GM12873 (cell line): ENCODE data around the gene IL4R.

Experiments used
- CTCF ChIP-seq: IDR thresholded peaks from 2 replicates; pipeline ENCODE4 v1.5.1; 2012; ENCODE audit warnings: low read depth, mild to moderate bottlenecking, moderate library complexity, low read length, control low read depth; ENCODE audit not compliant: insufficient read depth; ENCODE audit errors: missing control alignments

The IL4R gene

DNA sequence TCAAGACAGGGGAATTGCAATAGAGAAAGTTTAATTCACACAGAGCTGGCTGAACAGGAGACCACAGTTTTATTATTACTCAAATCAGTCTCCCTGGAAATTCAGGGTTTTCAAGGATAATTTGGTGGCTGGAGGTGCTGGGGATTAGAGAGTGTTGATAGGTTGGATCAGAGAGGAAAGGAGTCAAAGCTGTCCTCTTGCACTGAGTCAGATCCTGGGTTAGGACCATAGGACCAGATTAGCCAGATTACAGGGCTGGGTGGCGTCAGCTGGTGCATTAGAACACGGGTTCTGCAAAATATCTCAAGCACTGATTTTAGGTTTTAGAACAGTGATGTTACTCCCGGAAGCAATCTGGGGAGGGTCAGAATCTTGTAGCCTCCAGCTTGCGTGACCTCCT, 43.4 kb upstream of the IL4R start:
- TF ChIP-seq CTCF = no peak

DNA sequence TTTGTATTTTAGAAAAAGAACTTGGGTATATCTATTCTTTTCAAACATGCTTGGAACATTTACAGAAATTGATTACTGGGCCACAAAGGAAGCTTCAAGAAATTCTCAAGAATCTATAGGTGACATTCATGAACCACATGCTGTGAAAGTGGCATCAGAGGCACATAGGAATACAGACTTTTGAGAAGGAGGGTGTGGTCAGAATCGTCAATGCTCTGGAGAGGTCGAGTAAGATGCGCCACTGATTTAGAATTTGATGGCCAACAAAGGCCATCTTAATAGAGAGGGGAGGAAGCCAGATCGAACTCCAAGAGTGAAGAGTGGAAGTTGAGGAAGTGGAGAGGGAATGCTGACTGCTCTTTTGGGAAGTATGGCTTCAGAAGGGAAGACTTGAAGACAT, 41.7 kb upstream of the IL4R start:
- TF ChIP-seq CTCF = no peak

GRCh38 chr16:27273330-27273669, 40.5 kb upstream of the IL4R start:
- TF ChIP-seq CTCF = no peak

GRCh38 chr16:27273670-27274423, 39.9 kb upstream of the IL4R start:
- peak; percentile 18 for TF ChIP-seq CTCF

DNA sequence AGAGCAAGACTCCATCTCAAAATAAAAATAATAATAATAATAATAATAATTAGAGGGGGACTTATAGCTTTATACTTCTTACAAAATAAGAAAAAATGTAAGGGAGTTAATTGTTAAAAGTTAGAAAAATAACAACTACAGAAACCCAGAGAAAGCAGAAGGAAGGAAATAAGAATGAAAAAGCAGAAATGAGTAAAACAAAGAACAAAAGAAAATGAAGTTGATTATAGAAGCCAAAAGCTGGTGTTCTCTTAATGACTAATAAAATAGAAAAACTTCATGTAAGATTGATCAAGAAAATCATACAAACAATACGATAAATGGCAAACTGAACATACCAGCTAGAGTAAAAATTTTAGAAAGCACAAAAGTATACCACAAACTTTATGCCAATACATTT, 38.4 kb upstream of the IL4R start:
- no peak for TF ChIP-seq CTCF

GRCh38 chr16:27281243-27281642, 32.5 kb upstream of the IL4R start:
- TF ChIP-seq CTCF = no peak

DNA sequence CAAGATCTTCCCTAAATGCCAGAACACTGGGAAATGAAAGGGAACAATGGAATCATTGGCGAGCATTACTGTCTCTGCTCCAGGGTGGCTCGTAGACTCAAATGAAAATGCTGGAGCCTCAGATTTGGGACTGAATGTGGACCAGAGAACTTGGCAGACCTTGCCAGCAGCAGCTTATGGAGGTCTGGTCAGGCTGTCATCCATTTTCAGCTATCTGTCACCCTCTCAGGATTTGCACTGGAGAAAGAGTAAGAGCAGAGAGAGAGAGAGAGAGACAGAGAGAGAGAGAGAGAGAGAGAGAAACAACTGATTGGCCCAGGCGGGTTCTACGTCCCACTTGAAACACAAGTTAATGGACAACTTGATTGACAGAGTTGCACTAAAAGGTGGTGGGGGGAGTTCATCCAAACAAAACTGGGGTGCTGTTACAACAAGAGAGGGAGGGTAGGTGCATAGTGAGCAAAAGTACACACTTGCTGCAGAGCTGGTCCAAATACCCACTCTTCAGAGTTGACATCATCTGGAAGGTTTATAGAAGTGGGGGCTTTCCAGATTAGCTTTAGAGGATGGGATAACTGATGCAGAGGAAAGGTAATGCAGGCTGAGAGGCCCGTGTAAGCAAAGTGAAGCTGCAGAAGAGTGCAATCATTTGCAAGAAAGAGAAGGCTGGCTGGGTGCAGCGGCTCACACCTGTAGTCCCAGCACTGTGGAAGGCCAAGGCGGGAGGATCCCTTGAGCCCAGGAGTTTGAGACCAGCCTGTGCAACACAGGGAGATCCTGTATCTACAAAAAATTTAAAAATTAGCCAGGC, 28.7 kb upstream of the IL4R start:
- no peak for TF ChIP-seq CTCF
